RPMI7951 (cell line): Measurements from ENCODE around the gene SETD6. TPM values are rescaled to one million over a fixed set of nuclear protein-coding genes. Genes with fewer than 3 reads are reported as not detected.
A peak's percentile ranks its signal among the peaks of the same experiment; 100 is the strongest.
"Not testable (repeated sequence)": the region's sequence is repeated elsewhere in the genome, so short reads cannot be mapped to it uniquely, and the experiment has no call there.

Experiments used
- DNase-seq: peaks from one replicate; pipeline ENCODE4 v3.0.0-alpha.2; 2012; ENCODE audit warnings: low read depth
- total RNA-seq: library from RNA; depleted of rRNA; stranded (reverse); fragments of >200 nt; shearing (Covaris generic); gene quantifications from 2 replicates; pipeline ENCODE4 v1.2.3, GENCODE V29; 2014; rRNA removed

The SETD6 gene
- total RNA-seq, 1 experiment from 2014 or later: 7.7 TPM

DNA sequence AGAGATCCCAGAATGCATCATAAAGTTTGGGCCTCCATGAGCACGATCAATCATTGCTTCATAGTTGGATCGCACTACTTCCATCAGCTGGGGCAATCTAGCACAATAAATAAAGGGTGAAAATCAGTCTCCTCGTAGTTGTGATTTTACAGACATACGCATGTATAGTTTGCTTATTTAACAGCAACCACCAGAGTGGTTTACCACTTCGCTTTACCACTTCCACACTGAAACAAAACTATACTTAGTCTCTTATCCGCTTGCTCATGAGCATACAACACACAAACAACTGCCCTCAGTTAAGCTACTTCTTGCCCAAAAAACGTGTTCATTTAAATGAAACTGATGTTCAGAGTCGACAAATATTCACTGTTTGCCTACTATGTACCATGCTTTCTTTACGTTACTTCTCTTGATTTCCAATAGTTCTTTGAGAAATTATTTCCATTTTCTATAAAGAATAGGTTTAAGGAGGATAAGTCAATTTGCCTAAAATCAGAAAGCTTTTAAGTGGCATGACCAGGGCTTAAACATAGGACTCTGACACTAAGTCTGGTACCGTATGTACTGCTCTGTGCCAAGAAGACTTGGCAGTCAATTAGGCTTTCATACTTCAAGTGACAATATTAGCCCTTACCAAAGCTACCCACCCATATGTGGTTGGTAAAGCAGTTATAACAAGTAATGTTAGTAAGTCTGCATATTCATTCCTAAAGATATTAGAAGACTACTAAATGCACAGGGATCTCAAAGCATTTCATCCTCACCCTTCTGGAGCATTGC is 22.0 kb downstream of the SETD6 start:
- no peak for DNase-seq

DNA sequence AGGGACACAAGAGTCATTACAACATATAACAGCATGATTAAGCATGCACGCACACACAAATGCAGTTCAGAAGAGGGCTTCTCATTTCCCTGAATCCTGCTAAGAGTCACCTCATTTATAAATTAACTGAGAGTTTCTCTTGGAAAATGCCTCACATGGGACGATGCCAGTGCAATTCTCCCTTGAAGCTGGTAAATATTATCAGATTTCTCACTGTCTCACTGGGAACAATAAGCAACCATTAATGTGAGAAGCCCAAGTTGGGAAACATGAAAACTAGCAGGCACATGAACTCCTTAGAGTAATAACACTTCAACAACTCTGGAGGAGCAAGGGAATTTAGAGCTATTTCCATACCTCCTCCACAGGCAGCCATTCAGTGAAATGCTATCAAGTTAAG is 26.4 kb downstream of the SETD6 start:
- DNase-seq: no peak

- no peak for DNase-seq
These were observed 27.0 kb downstream of the SETD6 start for GRCh38 chr16:58542291-58542690.

DNA sequence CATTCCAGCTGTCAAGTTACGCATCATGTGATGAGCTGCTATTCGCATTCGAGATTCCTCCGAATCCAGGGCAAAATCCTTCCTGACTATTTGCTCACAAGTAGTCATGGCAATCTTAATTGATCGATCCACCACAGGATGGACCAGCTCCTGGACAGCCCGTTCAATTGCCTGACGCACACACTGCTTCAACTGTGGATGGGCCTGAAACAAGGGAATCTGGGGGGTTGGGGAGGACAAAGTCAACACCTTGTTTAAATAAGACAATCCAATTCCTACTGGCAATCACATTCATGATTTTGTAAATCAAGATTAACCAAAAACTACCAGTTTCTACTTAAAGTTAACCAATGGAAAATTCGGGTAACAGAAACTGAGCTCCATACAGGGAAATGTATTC is 28.4 kb downstream of the SETD6 start:
- no peak for DNase-seq

DNA sequence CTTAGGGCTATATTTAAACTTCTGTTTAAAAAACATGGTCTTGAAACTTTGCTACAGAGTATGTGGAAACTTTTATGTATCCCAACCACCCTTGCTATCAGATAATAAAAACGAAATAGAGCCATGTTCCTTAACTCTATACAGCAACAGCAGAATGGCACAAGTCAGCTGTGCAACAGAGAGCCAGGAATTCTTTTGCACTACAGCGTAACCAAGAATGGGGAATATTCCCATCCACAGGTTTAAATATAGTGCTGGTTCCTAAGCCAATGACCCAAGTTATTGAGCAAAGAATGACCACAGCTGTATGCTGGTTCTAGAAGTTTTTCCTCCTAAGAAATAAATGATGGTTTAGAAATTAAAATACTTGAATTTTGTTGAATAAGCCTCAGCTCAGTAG is 33.1 kb downstream of the SETD6 start:
- no peak for DNase-seq

- DNase-seq: peak; percentile 6
These were observed 36.2 kb downstream of the SETD6 start for GRCh38 chr16:58551496-58551895.

DNA sequence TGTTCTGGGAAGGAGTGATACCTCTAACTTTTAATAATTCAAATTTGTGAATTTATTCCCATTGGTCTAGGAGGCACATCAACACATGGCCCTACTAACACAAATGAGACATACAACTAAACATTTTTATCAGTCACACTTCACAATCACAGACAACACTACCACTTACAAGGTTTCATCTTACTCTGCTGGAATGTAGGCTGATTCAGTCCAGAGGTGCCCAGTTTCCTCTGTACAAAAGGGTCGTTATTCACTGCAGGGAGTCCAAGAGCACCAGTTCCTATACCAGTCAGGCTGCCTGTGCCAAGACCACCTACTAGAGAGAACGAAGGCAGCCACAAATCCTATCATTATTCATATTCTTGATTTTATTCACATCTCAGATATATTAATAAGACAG is 41.4 kb downstream of the SETD6 start:
- DNase-seq: no peak

DNA sequence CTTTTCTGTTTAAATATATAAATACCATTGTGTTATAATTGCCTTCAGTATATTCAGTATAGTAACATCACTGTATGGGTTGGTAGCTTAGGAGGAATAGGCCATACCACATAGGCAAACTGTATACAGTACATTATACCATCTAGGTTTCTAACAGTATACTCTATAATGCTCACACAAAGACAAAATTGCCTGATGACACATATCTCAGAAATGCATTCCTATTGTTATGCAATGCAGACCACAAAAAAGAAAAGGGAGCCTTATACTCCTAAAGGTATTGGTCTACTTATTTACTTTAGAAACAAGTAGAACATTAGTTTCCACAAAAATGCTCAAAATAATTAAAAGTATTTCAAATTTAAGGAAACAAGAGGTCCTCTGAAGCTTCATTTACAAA is 47.9 kb downstream of the SETD6 start:
- DNase-seq: peak; percentile 60

- DNase-seq: no peak
These were observed 48.5 kb downstream of the SETD6 start for GRCh38 chr16:58563775-58564174.

- DNase-seq: not testable (repeated sequence)
These were observed 50.4 kb downstream of the SETD6 start for GRCh38 chr16:58565697-58566096.

Other genes with a start within 250 kb of the SETD6 start
- gene PRSS54, start 220.5 kb upstream of the SETD6 start, total RNA-seq: not detected in 2 replicates
- 17.3 and 18.4 TPM in 2 replicates for gene GINS3, start 123.0 kb upstream of the SETD6 start, total RNA-seq
- gene NDRG4, start 15.4 kb upstream of the SETD6 start, total RNA-seq: 2.5 and 3.0 TPM in 2 replicates
- gene CNOT1, start 114.3 kb downstream of the SETD6 start, total RNA-seq: 97.4 and 112 TPM in 2 replicates
- gene SLC38A7, start 169.3 kb downstream of the SETD6 start, total RNA-seq: 5.3 and 7.4 TPM in 2 replicates
- 49.3 and 58.6 TPM in 2 replicates for gene GOT2, start 218.8 kb downstream of the SETD6 start, total RNA-seq